HG02884 (cell line): Measurements from ENCODE around the gene PCDHA6.
"Not testable (repeated sequence)": the region's sequence is repeated elsewhere in the genome, so short reads cannot be mapped to it uniquely, and the experiment has no call there.

Experiments used
- ATAC-seq: cut with Tn5 transposase; IDR thresholded peaks from one replicate; pipeline ENCODE4 v1.9.1; 2021; ENCODE audit warnings: mild to moderate bottlenecking, moderate library complexity; ENCODE audit not compliant: unreplicated experiment

Gene PCDHA6, protein sequence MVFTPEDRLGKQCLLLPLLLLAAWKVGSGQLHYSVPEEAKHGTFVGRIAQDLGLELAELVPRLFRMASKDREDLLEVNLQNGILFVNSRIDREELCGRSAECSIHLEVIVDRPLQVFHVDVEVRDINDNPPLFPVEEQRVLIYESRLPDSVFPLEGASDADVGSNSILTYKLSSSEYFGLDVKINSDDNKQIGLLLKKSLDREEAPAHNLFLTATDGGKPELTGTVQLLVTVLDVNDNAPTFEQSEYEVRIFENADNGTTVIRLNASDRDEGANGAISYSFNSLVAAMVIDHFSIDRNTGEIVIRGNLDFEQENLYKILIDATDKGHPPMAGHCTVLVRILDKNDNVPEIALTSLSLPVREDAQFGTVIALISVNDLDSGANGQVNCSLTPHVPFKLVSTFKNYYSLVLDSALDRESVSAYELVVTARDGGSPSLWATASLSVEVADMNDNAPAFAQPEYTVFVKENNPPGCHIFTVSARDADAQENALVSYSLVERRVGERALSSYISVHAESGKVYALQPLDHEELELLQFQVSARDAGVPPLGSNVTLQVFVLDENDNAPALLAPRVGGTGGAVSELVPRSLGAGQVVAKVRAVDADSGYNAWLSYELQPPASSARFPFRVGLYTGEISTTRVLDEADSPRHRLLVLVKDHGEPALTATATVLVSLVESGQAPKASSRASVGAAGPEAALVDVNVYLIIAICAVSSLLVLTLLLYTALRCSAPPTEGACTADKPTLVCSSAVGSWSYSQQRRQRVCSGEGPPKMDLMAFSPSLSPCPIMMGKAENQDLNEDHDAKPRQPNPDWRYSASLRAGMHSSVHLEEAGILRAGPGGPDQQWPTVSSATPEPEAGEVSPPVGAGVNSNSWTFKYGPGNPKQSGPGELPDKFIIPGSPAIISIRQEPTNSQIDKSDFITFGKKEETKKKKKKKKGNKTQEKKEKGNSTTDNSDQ

GRCh38 chr5:140827704-140828361 lies at the start of gene PCDHA6:
Gene PCDHA6, plus strand, starts transcription at chr5:140827960. Its CDS starts 132 bp downstream, at chr5:140828092.
- no peak for ATAC-seq

DNA sequence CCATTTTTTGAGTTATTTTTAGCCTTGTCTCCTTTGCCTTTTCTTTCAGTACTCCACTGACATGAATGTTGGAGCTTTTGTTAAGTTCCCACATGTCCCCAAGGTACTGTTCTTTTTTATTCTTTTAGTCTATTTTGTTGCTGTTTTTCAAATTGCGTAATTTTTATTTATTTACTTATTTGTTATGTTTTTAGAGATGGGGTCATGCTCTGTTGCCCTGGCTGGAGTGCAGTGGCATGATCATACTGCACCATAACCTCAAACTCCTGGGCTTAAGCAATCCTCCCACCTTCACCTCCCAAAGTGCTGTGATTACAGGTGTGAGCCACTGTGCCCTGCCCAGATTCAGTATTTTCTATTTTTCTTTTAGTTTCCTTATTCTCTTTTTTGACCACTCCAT lies 47.2 kb upstream of the PCDHA6 start:
- ATAC-seq, result no peak

DNA sequence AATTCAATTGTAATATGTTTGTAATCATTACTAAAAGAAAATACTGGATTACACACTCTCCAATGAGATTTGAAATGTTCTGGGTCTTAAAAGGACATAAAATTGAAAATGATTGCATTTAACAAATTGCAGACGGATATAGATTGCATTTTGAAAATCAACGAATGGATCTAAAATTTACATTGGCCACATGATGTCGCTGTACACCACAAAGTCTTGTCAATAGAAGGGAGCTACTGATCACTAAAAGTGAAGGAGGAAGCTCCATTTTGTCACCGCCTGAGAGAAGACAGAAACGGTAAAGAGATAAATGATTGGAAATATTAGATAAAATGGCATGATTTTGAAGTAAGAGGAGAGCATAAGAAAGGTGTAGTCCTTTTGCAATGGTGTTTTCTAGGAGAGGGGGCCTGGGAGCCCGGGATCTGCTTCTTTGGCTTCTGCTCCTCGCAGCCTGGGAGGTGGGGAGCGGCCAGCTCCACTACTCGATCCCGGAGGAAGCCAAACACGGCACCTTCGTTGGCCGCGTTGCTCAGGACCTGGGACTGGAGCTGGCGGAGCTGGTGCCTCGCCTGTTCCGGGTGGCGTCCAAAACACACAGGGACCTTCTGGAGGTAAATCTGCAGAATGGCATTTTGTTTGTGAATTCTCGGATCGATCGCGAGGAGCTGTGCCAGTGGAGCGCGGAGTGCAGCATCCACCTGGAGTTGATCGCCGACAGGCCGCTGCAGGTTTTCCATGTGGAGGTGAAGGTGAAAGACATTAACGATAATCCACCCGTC lies 41.7 kb upstream of the PCDHA6 start, which contains the start of gene PCDHA1:
Gene PCDHA1 (plus strand): TSS at position 236 of the 782 bp plus-strand sequence.
- ATAC-seq, result no peak

DNA sequence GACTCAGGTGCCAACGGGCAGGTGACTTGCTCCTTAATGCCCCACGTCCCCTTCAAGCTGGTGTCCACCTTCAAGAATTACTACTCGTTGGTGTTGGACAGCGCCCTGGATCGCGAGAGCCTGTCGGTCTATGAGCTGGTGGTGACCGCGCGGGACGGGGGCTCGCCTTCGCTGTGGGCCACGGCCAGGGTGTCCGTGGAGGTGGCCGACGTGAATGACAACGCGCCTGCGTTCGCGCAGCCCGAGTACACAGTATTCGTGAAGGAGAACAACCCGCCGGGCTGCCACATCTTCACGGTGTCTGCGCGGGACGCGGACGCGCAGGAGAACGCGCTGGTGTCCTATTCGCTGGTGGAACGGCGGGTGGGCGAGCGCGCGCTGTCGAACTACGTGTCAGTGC lies 40.3 kb upstream of the PCDHA6 start:
- ATAC-seq, result not testable (repeated sequence)

DNA sequence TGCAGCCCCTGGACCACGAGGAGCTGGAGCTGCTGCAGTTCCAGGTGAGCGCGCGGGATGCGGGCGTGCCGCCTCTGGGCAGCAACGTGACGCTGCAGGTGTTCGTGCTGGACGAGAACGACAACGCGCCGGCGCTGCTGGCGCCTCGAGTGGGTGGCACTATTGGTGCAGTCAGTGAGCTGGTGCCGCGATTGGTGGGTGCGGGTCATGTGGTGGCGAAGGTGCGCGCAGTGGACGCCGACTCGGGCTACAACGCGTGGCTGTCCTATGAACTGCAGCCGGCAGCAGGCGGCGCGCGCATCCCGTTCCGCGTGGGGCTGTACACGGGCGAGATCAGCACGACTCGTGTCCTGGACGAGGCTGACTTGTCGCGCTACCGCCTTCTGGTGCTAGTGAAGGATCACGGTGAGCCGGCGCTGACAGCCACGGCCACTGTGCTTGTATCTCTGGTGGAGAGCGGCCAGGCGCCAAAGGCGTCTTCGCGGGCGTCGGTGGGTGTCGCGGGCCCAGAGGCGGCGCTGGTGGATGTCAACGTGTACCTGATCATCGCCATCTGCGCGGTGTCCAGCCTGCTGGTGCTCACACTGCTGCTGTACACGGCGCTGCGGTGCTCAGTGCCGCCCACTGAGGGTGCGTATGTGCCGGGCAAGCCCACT lies 39.8 kb upstream of the PCDHA6 start:
- not testable (repeated sequence) for ATAC-seq

DNA sequence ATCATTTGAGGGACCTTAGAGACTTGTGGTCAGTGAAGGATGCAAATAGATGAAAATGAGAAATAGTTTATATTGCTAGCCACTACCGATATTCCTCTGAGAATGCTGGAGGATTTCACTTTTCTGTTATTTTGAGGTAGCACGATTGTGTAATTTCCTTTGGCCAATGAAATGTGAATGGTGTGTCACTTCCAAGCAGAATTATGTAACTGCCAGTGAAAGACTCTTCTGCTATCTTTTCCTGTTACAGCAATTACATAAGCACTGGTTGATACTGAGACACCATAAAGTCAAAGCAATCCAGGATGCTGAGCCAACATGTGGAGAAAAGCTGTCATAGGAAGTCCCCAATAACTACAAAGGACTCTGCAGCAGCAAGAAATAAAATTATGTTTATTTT lies 36.7 kb upstream of the PCDHA6 start:
- ATAC-seq, result no peak

DNA sequence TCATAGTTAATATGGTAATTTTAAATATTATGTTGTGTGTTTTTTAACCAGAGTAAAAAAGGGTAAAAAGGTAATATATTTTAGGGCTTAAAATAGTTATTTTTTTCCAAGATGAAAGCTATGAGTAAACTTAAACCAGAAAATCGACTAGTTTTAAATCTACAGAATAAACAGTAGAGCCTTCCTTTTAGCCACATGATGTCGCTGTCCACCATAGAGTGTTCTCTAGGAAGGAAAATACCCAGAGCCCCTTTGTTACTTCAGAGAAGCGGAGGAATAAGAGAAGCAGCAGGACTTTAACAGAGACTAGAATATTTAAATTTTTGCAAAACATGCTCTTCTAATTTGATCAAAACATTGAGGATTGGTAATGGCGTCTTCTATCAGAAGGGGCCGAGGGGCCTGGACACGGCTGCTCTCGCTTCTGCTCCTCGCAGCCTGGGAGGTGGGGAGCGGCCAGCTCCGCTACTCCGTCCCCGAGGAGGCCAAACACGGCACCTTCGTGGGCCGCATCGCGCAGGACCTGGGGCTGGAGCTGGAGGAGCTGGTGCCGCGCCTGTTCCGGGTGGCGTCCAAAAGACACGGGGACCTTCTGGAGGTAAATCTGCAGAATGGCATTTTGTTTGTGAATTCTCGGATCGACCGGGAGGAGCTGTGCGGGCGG lies 33.0 kb upstream of the PCDHA6 start, which contains the start of gene PCDHA2:
Gene PCDHA2 (plus strand): TSS at position 258 of the 664 bp plus-strand sequence.
- no peak for ATAC-seq

GRCh38 chr5:140795259-140795641 lies 32.5 kb upstream of the PCDHA6 start:
- ATAC-seq, result no peak

GRCh38 chr5:140796072-140796717 lies 31.6 kb upstream of the PCDHA6 start:
- not testable (repeated sequence) for ATAC-seq

DNA sequence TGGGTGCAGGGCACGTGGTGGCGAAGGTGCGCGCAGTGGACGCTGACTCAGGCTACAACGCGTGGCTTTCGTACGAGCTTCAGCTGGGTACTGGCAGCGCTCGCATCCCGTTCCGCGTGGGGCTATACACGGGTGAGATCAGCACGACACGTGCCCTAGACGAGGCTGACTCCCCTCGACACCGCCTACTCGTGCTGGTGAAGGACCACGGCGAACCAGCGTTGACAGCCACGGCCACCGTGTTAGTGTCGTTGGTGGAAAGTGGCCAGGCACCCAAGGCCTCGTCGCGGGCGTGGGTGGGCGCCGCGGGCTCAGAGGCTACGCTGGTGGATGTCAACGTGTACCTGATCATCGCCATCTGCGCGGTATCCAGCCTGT lies 31.1 kb upstream of the PCDHA6 start:
- ATAC-seq, result no peak

DNA sequence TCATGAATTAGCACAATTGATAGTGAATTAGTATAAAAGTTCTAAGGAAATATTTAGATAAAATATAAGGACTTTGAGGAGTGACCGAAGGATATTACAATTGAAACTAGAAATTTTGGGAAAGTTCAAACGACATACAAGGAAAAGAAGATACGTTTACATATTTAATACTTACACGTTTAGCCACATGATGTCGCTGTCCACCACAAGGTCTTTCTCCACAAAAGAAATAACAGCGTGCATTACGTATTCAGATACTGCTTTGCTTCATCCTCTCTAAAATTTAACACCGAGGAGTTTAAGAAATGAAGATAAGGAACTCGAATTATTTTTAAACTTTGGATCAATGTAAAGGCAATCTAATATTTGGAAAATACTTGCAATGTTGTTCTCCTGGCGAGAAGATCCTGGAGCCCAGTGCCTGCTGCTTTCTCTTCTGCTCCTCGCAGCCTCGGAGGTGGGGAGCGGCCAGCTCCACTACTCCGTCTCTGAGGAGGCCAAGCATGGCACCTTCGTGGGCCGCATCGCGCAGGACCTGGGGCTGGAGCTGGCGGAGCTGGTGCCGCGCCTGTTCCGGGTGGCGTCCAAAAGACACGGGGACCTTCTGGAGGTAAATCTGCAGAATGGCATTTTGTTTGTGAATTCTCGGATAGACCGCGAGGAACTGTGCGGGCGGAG lies 26.8 kb upstream of the PCDHA6 start, which contains the start of gene PCDHA3:
Gene PCDHA3 (plus strand): TSS at position 242 of the 678 bp plus-strand sequence.
- no peak for ATAC-seq

GRCh38 chr5:140801494-140801841 lies 26.3 kb upstream of the PCDHA6 start:
- ATAC-seq, result no peak

DNA sequence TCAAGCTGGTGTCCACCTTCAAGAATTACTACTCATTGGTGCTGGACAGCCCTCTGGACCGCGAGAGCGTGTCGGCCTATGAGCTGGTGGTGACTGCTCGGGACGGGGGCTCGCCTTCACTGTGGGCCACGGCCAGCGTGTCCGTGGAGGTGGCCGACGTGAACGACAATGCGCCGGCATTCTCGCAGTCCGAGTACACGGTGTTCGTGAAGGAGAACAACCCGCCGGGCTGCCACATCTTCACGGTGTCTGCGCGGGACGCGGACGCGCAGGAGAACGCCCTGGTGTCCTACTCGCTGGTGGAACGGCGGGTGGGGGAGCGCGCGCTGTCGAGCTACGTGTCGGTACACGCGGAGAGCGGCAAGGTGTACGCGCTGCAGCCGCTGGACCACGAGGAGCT lies 25.4 kb upstream of the PCDHA6 start:
- not testable (repeated sequence) for ATAC-seq

DNA sequence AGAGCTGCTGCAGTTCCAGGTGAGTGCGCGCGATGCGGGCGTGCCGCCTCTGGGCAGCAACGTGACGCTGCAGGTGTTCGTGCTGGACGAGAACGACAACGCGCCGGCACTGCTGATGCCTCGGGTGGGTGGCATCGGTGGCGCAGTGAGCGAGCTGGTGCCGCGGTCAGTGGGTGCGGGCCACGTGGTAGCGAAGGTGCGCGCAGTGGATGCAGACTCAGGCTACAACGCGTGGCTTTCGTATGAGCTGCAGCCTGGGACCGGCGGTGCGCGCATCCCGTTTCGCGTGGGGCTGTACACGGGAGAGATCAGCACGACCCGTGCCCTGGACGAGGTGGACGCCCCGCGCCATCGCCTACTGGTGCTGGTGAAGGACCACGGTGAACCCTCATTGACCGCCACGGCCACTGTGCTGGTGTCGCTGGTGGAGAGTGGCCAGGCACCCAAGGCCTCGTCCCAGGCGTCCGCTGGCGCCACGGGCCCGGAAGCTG lies 24.9 kb upstream of the PCDHA6 start:
- ATAC-seq, result no peak

- no peak for ATAC-seq
Observed at GRCh38 chr5:140806834-140807775, 20.7 kb upstream of the PCDHA6 start, which contains the start of gene PCDHA4. Gene PCDHA4, plus strand, starts transcription at chr5:140807068.

- not testable (repeated sequence) for ATAC-seq
Observed at GRCh38 chr5:140808241-140808888, 19.4 kb upstream of the PCDHA6 start.
